Nephron (organoid): ENCODE results near the gene SSR4.

Source experiments
- H3K27ac Mint-ChIP-seq, 3 experiments: 2 replicates each; pipeline ENCODE4 v1.8.0; 2020; ENCODE audit warnings: mixed read lengths in 3 of 3, mild to moderate bottlenecking in 2 of 3, moderate library complexity in 1 of 3
- H3K27me3 Mint-ChIP-seq: 2 replicates; pipeline ENCODE4 v1.8.0; 2021; ENCODE audit warnings: low read depth, mild to moderate bottlenecking, moderate library complexity, mixed read lengths
- H3K36me3 Mint-ChIP-seq: 2 replicates; pipeline ENCODE4 v1.8.0; 2020; ENCODE audit warnings: low read depth, mixed read lengths
- H3K4me1 Mint-ChIP-seq: 2 replicates; pipeline ENCODE4 v1.8.0; 2020; ENCODE audit warnings: mixed read lengths
- H3K4me3 Mint-ChIP-seq, 3 experiments: 2 replicates each; pipeline ENCODE4 v1.8.0; 2020; ENCODE audit warnings: mild to moderate bottlenecking in 3 of 3, mixed read lengths in 3 of 3, moderate library complexity in 2 of 3
- H3K9me3 Mint-ChIP-seq: 2 replicates; pipeline ENCODE4 v1.8.0; 2020; ENCODE audit warnings: mixed read lengths
- TF ChIP-seq, protein P1 (sequence below), 3 experiments: fragments of 200-600 bp; sonication (generic); IDR thresholded peaks; one replicate each; pipeline ENCODE4 v1.5.0; 2021; ENCODE audit warnings: antibody characterized with exemption in 3 of 3; ENCODE audit not compliant: unreplicated experiment in 3 of 3

The SSR4 gene

DNA sequence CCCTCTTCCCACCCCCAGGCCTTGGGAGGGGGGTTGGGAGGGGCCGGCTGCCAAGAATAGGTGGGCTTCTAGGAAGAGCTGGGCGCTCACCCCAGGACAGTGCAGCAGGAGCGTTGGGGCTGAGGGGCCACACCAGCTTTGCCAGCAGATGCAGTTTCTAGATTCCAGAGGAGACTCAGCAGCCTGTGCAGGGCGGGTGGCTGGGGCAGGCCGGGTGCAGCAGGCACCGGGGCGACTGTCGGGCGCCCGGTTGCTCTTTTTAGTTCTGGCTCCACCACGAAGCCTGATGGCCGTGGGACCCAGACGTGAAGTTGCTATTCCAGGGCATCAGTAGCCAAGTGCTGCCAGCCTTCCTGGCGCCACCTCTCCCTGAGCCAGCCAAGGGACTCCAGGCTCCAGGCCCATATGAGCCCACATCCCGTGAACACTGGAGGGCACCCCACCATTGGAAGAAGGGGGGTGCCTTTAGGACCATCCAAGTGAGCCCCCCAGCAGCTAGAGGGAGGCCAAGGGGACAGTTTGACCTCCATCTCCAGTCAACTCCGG lies 5.8 kb downstream of the SSR4 start:
- H3K27ac Mint-ChIP-seq: no peak overlapping the region
- no peaks in the 10 kb centered on the region for H3K27me3 Mint-ChIP-seq
- TF ChIP-seq, protein P1, sequence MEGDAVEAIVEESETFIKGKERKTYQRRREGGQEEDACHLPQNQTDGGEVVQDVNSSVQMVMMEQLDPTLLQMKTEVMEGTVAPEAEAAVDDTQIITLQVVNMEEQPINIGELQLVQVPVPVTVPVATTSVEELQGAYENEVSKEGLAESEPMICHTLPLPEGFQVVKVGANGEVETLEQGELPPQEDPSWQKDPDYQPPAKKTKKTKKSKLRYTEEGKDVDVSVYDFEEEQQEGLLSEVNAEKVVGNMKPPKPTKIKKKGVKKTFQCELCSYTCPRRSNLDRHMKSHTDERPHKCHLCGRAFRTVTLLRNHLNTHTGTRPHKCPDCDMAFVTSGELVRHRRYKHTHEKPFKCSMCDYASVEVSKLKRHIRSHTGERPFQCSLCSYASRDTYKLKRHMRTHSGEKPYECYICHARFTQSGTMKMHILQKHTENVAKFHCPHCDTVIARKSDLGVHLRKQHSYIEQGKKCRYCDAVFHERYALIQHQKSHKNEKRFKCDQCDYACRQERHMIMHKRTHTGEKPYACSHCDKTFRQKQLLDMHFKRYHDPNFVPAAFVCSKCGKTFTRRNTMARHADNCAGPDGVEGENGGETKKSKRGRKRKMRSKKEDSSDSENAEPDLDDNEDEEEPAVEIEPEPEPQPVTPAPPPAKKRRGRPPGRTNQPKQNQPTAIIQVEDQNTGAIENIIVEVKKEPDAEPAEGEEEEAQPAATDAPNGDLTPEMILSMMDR (IDR thresholded peaks at IDR 0.05; ENCODE audit: unreplicated experiment in 3 of 3): no peak
- no peaks in the 10 kb centered on the region for H3K4me1 Mint-ChIP-seq
- peaks cover 11% of the 10 kb centered on the region for H3K9me3 Mint-ChIP-seq
- H3K36me3 Mint-ChIP-seq: peaks cover 10% of the 10 kb centered on the region
- H3K4me3 Mint-ChIP-seq: no peak overlapping the region

DNA sequence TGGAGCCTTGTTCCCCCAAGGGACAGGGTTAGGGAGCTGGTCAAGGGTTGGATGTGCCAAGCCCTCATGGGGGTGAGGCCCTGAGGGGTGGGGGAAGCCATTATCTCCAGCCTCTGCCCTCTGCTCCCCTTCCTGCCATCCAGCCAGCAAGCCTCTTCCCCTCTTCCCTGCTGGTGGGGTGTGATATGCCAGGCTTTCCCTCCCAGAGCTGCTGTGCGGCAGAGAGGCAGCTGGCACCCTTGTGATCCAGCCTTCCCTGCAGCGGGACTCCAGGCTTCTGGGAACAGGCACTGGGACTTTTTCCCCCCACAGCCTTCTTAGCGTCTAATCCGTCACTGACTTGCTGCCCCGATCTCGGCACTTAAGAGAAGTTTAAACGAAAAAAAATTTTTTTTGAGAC lies 6.3 kb downstream of the SSR4 start:
- TF ChIP-seq, protein P1 (IDR thresholded peaks at IDR 0.05; ENCODE audit: unreplicated experiment in 3 of 3): no peak
- peaks cover 11% of the 10 kb centered on the region for H3K9me3 Mint-ChIP-seq
- peaks cover 10% of the 10 kb centered on the region for H3K36me3 Mint-ChIP-seq
- H3K4me3 Mint-ChIP-seq: no peak overlapping the region
- H3K27ac Mint-ChIP-seq: no peak overlapping the region
- no peaks in the 10 kb centered on the region for H3K27me3 Mint-ChIP-seq
- H3K4me1 Mint-ChIP-seq: no peaks in the 10 kb centered on the region

- TF ChIP-seq, protein P1 (IDR thresholded peaks at IDR 0.05; ENCODE audit: unreplicated experiment in 3 of 3): no peak
- Mint-ChIP-seq H3K4me1 (no peaks in the 10 kb centered on the region), H3K36me3 (peaks cover 10% of the 10 kb centered on the region), H3K27ac (no peak overlapping the region), H3K9me3 (peaks cover 7% of the 10 kb centered on the region), H3K4me3 (no peak overlapping the region), H3K27me3 (no peaks in the 10 kb centered on the region)
Measured at GRCh38 chrX:153801669-153802068, 7.2 kb downstream of the SSR4 start.

DNA sequence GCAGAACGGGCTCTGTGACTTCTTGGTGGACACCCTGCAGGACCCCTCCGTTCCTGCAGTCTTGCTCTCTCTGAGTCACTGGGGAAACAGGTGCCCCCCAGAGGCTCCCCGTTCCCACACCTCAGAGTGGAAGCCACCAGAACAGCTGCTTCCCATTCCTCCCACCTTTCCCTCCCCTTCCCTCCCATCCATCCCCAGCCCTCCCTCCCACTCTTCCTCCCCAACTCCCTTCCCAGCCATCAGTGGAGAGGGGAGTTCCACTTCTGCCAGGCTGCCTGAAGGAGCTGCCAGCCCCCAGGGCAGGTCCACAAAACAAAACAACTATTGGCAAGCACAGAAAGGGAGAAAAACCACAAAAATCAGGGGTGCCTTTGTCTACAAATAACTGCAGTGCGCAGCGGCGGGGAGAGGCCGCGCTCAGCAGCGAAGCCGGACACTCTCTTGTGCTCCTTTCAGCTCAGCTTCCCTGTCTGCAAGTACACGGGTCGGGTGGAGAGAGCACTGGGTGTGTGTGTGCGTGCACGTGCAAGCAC lies 8.1 kb downstream of the SSR4 start:
- Mint-ChIP-seq H3K27ac (peak overlapping the region in 1 of 3 experiments; percentile 42), H3K4me3 (peak overlapping the region in 1 of 3 experiments; percentile 27), H3K9me3 (peaks cover 7% of the 10 kb centered on the region), H3K4me1 (no peaks in the 10 kb centered on the region), H3K36me3 (peaks cover 10% of the 10 kb centered on the region), H3K27me3 (peaks cover under 1% of the 10 kb centered on the region)
- TF ChIP-seq, protein P1 (IDR thresholded peaks at IDR 0.05; ENCODE audit: unreplicated experiment in 3 of 3): no peak

GRCh38 chrX:153803211-153804099 lies 9.0 kb downstream of the SSR4 start:
- TF ChIP-seq, protein P1 (IDR thresholded peaks at IDR 0.05; ENCODE audit: unreplicated experiment in 3 of 3): no peak
- Mint-ChIP-seq H3K27me3 (peaks cover 4% of the 10 kb centered on the region), H3K36me3 (peaks cover 5% of the 10 kb centered on the region), H3K9me3 (peaks cover 10% of the 10 kb centered on the region), H3K4me3 (no peak overlapping the region), H3K27ac (no peak overlapping the region), H3K4me1 (no peaks in the 10 kb centered on the region)
